Esophagus squamous epithelium (tissue), 4 donors: ENCODE measurements around the gene RCOR1.

Experiments used
- CTCF ChIP-seq, 6 experiments: fragments of 450-650 bp in 4 of 6; fragments of 200-600 bp in 2 of 6; sonication (generic) in 2 of 6; IDR thresholded peaks; one replicate each; pipeline ENCODE4 v1.5.1; 2016 to 2019; ENCODE audit warnings: antibody characterized with exemption in 6 of 6, mild to moderate bottlenecking in 4 of 6, moderate library complexity in 4 of 6
- POLR2A ChIP-seq, 4 donors: fragments of 450-650 bp; IDR thresholded peaks; one replicate each; pipeline ENCODE4 v1.6.1; 2017; ENCODE audit warnings: antibody characterized with exemption in 4 of 4, mild to moderate bottlenecking in 4 of 4, moderate library complexity in 3 of 4

- TF ChIP-seq CTCF (IDR thresholded peaks at IDR 0.05) (no peak), POLR2A (IDR thresholded peaks at IDR 0.05) (no peak)
Measured at GRCh38 chr14:102565331-102565887, 27.0 kb upstream of the RCOR1 start.
